Activated CD4-positive, alpha-beta T cell treated with anti-CD3 and anti-CD28 coated beads, Interleukin-2, amount 10 ng/mL, durations not matched to agents 7 days and 5 days (primary cell): ENCODE data around the gene GIPR. TPM values are rescaled to one million over a fixed set of nuclear protein-coding genes. Genes with fewer than 3 reads are reported as not detected.
"Not testable (repeated sequence)": the region's sequence is repeated elsewhere in the genome, so short reads cannot be mapped to it uniquely, and the experiment has no call there.

Experiments used
- CTCF ChIA-PET: fragments of 350-600 bp; sonication (Branson Sonifier 250); formaldehyde crosslinking; loops from one replicate; lab custom pipeline; 2021; ENCODE audit warnings: antibody characterized with exemption; lab: Charles Lee
- POLR2A ChIA-PET: fragments of 350-600 bp; sonication (Branson Sonifier 250); formaldehyde crosslinking; loops from one replicate; lab custom pipeline; 2021; ENCODE audit warnings: antibody characterized with exemption; lab: Charles Lee
- DNase-seq: peaks from one replicate; pipeline ENCODE4 v3.0.0-alpha.2; 2020
- H3K27ac Mint-ChIP-seq: one replicate; pipeline ENCODE4 v1.8.0; 2021; ENCODE audit warnings: mild to moderate bottlenecking, moderate library complexity, mixed read lengths
- H3K27me3 Mint-ChIP-seq: one replicate; pipeline ENCODE4 v1.8.0; 2021; ENCODE audit warnings: mixed read lengths
- H3K36me3 Mint-ChIP-seq: one replicate; pipeline ENCODE4 v1.8.0; 2021; ENCODE audit warnings: low read depth, mixed read lengths
- H3K4me1 Mint-ChIP-seq: one replicate; pipeline ENCODE4 v1.8.0; 2021; ENCODE audit warnings: mixed read lengths
- H3K4me3 Mint-ChIP-seq: one replicate; pipeline ENCODE4 v1.8.0; 2021; ENCODE audit warnings: mild to moderate bottlenecking, moderate library complexity, mixed read lengths
- H3K9me3 Mint-ChIP-seq: one replicate; pipeline ENCODE4 v1.8.0; 2021; ENCODE audit warnings: mixed read lengths
- total RNA-seq, 2 experiments: library from RNA; stranded (reverse); gene quantifications; one replicate each; pipeline ENCODE4 v1.2.3, GENCODE V29; 2021

Gene GIPR
- 1 to 10 TPM; 1.3 to 1.4 TPM for total RNA-seq

DNA sequence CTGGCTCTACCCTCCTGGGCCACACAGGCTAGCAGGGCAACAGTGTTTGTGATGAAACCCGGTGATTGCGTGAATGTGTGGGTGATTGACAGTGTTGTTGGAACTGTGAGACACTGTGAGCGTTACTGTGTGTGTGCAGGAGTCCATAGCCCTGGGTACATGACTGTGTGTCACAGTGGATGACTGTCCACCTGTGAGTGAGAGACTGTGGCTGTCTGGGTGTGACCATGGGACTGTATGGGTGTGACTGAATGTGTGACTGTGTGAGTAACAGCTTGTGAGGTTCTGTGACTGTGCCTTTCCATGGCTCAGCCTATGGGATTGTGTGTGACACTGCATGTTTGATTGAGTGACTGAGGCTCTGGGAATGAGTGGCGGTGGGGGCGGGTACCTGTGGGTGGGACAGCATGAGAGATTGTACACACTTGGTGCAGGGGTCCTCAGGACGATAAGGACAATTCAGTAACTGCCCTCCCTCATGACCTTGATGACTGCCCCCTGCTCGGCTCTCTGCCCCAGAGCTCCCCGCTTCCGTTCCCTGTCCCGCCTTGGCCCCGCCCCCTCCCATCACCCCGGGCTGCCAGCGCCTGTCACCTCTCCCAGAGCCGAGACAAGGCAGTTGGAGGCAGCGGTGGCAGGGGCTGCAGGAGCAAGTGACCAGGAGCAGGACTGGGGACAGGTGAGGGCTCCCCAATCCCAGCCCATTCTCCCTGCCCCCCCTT lies at the start of gene GIPR:
Gene GIPR, plus strand, starts transcription at position 602 of the 722 bp plus-strand sequence. CDS start 1,300 bp downstream, outside the sequence.
- POLR2A ChIA-PET, result interaction anchor here (0.7 kb wide), 1 partner anchor 101 kb away, joined by 3 read pairs; the partner anchor contains the start of gene SIX5
- H3K27me3 Mint-ChIP-seq, result peaks cover 26% of the 10 kb centered on the region
- CTCF ChIA-PET, result interaction anchor here (0.7 to 3.6 kb wide), 6 partner anchors 10 to 195 kb away, joined by 3 to 20 read pairs (median 3); partner anchors contain the start of gene SYMPK
- peak within 1 kb of the TSS; percentile 63 for H3K4me3 Mint-ChIP-seq
- no peaks in the 10 kb centered on the region for H3K9me3 Mint-ChIP-seq
- peaks cover 40% of the 10 kb centered on the region for H3K4me1 Mint-ChIP-seq
- peak within 1 kb of the TSS; percentile 34 for H3K27ac Mint-ChIP-seq
- peaks cover 2% of the 10 kb centered on the region for H3K36me3 Mint-ChIP-seq
- peak; percentile 57 for DNase-seq

DNA sequence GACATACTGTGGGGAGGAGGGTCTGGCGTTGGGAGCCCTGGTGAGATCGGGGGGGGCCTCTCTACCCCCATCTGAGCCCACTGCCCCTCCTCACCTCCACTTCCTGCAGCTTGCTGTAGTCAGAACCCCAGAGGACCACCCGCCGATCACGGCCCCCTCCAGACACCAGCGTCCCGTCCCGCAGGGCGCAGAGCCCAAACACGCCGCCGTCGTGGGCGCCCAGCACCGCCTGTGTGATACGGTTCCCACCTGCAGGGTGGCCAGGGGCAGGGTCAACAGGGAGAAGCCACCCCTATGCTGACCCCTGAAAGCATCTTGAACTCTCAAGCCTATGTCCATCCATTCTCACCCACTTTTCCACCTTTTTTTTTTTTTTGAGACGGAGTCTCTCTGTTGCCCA lies 46.6 kb upstream of the GIPR start:
- Mint-ChIP-seq H3K27me3 (no peaks in the 10 kb centered on the region), H3K36me3 (peaks cover 44% of the 10 kb centered on the region), H3K9me3 (no peaks in the 10 kb centered on the region), H3K4me1 (peaks cover 5% of the 10 kb centered on the region), H3K4me3 (no peak overlapping the region), H3K27ac (no peak overlapping the region)
- DNase-seq, result no peak
- POLR2A ChIA-PET, result no interaction called here
- CTCF ChIA-PET, result interaction anchor here (0.8 kb wide), 1 partner anchor 63 kb away, joined by 3 read pairs; no protein-coding TSS in a partner anchor

DNA sequence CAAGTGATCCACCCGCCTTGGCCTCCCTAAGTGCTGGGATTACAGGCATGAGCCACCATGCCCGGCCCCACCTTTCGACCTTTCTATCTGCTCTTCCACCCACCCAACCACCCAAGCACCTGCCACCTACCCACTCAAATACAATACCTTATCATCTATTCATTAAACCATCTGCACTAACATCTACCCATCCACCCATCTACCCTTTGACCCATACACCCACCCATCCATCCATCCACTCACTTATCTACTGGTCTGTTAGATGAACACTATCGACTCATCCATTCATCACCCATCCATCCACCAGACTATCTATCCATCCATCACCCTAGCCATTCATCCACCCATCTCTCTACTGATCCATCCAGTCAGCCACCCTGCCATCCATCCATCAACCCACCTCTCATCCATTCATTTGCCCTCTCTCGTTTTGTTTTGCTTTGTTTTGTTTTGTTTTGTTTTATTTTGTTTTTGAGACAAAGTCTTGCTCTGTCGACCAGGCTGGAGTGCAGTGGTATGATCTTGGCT lies 46.0 kb upstream of the GIPR start:
- Mint-ChIP-seq H3K9me3 (no peaks in the 10 kb centered on the region), H3K4me3 (no peak overlapping the region), H3K27ac (no peak overlapping the region), H3K27me3 (no peaks in the 10 kb centered on the region), H3K36me3 (peaks cover 48% of the 10 kb centered on the region), H3K4me1 (peaks cover 5% of the 10 kb centered on the region)
- CTCF ChIA-PET, result no interaction called here
- DNase-seq, result no peak
- POLR2A ChIA-PET, result no interaction called here

DNA sequence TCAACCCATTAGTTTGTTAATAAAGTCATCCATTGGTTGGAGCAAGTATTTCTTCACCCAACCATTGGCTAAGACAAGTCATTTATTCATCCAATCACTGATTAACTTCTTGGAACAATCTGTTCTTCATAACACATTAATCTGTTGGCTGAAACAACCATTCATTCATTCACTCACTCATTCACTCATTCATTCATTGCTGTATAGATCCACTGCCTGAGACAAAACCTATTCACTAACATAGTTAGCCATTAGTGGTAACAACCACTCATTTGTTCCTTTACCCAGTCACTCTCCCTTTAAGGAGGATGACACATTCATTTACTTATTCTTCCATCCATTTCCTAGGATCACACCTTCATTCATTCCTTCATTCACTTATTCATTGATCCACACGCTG lies 44.0 kb upstream of the GIPR start:
- H3K9me3 Mint-ChIP-seq, result no peaks in the 10 kb centered on the region
- H3K4me3 Mint-ChIP-seq, result no peak overlapping the region
- DNase-seq, result no peak
- H3K36me3 Mint-ChIP-seq, result peaks cover 52% of the 10 kb centered on the region
- POLR2A ChIA-PET, result no interaction called here
- CTCF ChIA-PET, result interaction anchor here (2.7 kb wide), 1 partner anchor 17 kb away, joined by 10 read pairs; no protein-coding TSS in a partner anchor
- no peaks in the 10 kb centered on the region for H3K27me3 Mint-ChIP-seq
- no peak overlapping the region for H3K27ac Mint-ChIP-seq
- H3K4me1 Mint-ChIP-seq, result peaks cover 3% of the 10 kb centered on the region

DNA sequence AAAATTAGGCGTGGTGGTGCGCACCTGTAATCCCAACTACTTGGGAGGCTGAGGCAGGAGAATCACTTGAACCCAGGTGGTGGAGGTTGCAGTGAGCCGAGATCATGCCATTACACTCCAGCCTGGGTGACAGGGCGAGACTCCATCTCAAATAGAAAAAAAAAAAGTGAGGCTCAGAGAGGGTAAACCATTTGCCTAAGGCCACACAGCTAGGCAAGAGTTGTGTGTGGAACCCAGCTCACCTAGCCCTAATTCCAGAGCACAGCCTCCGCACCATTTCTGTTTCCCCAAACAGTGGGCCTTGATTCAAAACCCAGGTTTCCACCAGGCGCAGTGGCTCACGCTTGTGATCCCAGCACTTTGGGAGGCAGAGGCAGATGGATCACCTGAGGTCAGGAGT lies 39.8 kb upstream of the GIPR start:
- H3K27ac Mint-ChIP-seq, H3K4me3 Mint-ChIP-seq, H3K9me3 Mint-ChIP-seq, H3K4me1 Mint-ChIP-seq, POLR2A ChIA-PET, H3K27me3 Mint-ChIP-seq, CTCF ChIA-PET, DNase-seq: not testable (repeated sequence)
- H3K36me3 Mint-ChIP-seq, result peaks cover 39% of the 10 kb centered on the region

- ChIA-PET POLR2A (no interaction called here), CTCF (no interaction called here)
- H3K4me1 Mint-ChIP-seq, result peaks cover 7% of the 10 kb centered on the region
- H3K27me3 Mint-ChIP-seq, result no peaks in the 10 kb centered on the region
- no peaks in the 10 kb centered on the region for H3K9me3 Mint-ChIP-seq
- no peak overlapping the region for H3K27ac Mint-ChIP-seq
- DNase-seq, result no peak
- peaks cover 26% of the 10 kb centered on the region for H3K36me3 Mint-ChIP-seq
- H3K4me3 Mint-ChIP-seq, result no peak overlapping the region
Measured at GRCh38 chr19:45629704-45630103, 38.3 kb upstream of the GIPR start.

DNA sequence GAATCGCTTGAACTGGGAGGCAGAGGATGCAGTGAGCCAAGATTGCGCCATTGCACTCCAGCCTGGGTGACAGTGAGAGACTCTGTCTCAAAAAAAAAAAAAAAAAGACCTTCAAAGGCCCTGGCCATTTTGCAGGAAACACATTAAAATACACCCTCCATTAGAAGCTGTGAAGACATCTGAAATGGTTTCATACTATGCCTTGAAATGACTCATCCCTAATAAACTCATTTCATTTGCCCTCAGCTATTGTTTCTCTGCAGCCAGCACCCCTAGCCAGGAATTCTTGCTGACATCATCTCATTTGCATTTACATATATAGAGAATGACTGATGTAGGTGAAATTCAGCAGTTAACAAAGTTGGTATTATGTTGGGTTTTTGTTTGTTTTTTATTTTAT lies 37.6 kb upstream of the GIPR start:
- H3K27ac Mint-ChIP-seq, result no peak overlapping the region
- H3K36me3 Mint-ChIP-seq, result peaks cover 23% of the 10 kb centered on the region
- DNase-seq, result no peak
- CTCF ChIA-PET, result interaction anchor here (0.6 to 3.5 kb wide), 5 partner anchors 12 to 97 kb away, joined by 4 to 23 read pairs (median 4); no protein-coding TSS in a partner anchor
- peaks cover 6% of the 10 kb centered on the region for H3K4me1 Mint-ChIP-seq
- POLR2A ChIA-PET, result no interaction called here
- no peaks in the 10 kb centered on the region for H3K9me3 Mint-ChIP-seq
- no peaks in the 10 kb centered on the region for H3K27me3 Mint-ChIP-seq
- H3K4me3 Mint-ChIP-seq, result no peak overlapping the region

DNA sequence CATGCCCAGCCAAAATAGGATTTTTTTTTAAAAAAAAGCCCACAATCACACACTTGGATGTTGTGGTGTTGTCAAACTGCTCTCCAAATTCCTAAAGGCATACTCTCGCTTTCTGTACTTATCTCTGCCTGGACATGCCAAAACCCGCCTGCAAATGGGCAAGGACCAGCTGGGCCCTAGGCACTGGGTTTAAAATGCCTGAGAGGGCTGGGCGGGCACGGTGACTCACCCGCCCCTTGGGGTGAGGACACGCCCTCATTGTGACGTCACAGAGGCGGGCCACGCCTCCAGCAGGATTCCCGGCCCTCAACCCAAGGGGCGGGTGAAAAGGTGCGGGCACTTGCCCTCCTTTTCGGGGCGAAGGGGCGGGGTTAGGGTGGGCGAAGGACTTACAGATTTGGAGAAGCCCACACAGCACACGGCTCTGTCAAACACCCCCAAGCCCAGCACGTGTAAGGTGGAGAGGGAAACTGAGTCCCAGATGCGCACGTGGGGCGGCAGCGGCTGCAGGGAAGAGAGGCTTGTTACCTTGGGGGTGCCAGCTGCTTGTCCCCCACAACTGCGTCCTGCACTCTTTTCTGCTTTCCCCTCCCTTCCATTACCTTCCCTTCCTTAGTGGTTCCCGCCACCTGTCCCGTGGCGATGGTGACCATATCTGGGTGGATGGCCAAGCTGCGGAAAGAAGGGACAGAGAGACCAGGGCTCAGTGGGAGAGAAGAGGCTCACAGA lies 35.4 kb upstream of the GIPR start:
- Mint-ChIP-seq H3K27ac (peak overlapping the region; percentile 41), H3K9me3 (no peaks in the 10 kb centered on the region), H3K27me3 (no peaks in the 10 kb centered on the region), H3K36me3 (peaks cover 10% of the 10 kb centered on the region), H3K4me3 (no peak overlapping the region), H3K4me1 (peaks cover 6% of the 10 kb centered on the region)
- CTCF ChIA-PET, result interaction anchor here (0.6 to 3.5 kb wide), 2 partner anchors 10 to 15 kb away, joined by 3 to 23 read pairs; no protein-coding TSS in a partner anchor
- peak; percentile 36 for DNase-seq
- POLR2A ChIA-PET, result no interaction called here

DNA sequence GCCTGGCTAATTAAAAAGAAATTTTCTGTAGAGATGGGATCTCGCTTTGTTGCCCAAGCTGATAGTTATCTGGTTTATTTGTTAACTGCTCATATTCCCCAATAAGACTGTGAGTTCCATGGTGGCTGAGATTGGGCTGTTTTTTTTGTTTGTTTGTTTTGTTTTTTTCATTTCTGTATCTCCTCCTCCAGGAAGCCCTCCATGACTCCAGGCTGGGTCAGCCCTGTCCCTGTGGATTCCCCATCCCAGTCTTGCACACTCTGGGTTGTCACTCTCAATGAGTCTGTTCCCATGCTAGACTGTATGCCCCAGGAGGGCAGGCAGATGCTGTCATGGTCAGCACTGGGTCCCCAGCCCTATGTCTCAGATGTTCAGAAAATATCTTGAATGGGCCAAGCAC lies 31.7 kb upstream of the GIPR start:
- DNase-seq, result no peak
- Mint-ChIP-seq H3K36me3 (peaks cover 8% of the 10 kb centered on the region), H3K4me1 (peaks cover 30% of the 10 kb centered on the region), H3K27ac (no peak overlapping the region), H3K27me3 (no peaks in the 10 kb centered on the region), H3K9me3 (no peaks in the 10 kb centered on the region), H3K4me3 (no peak overlapping the region)
- POLR2A ChIA-PET, result no interaction called here
- CTCF ChIA-PET, result no interaction called here

- Mint-ChIP-seq H3K4me3 (no peak overlapping the region), H3K4me1 (peaks cover 36% of the 10 kb centered on the region), H3K9me3 (no peaks in the 10 kb centered on the region), H3K27me3 (no peaks in the 10 kb centered on the region), H3K27ac (peak overlapping the region; percentile 9), H3K36me3 (peaks cover 9% of the 10 kb centered on the region)
- DNase-seq, result no peak
- POLR2A ChIA-PET, result no interaction called here
- CTCF ChIA-PET, result interaction anchor here (1.4 kb wide), 1 partner anchor 56 kb away, joined by 3 read pairs; no protein-coding TSS in a partner anchor
Measured at GRCh38 chr19:45636902-45637301, 31.1 kb upstream of the GIPR start.

DNA sequence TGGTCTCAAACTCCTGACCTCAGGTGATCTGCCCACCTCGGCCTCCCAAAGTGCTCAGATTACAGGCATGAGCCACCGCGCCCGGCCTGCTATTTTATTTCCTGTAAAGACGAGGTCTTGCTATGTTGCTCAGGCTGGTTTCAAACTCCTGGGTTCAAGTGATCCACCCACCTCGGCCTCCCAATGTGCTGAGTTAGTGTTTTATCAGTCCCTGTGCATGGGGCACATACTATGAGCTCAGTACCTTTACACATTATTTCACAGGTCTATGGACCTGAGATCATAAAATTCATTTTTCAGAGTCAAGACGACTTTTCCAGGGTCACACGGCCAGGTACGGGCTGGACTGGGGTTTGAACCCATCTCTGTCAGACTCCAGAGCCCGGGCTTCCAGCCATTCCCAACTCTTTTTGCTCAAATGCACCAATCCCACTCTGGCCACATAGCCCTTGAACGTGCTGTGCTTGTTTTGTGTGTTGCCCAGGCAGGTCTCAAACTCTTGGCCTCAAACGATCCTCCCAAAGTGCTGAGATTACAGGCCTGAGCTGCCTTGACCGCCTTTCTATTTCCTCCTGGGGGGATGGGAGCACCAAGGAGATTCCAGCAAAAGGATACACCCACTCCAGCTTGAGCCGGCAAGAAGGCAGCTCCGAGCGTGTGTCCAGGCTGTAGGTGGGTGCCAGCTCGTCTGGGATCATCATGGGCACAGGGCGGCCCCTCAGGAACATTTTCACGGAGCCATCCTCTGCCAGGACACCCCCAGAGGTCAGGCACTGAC lies 29.9 kb upstream of the GIPR start:
- Mint-ChIP-seq H3K27me3 (no peaks in the 10 kb centered on the region), H3K9me3 (no peaks in the 10 kb centered on the region), H3K4me1 (peaks cover 43% of the 10 kb centered on the region), H3K4me3 (peak overlapping the region; percentile 85), H3K27ac (no peak overlapping the region), H3K36me3 (peaks cover 9% of the 10 kb centered on the region)
- POLR2A ChIA-PET, result no interaction called here
- CTCF ChIA-PET, result interaction anchor here (0.9 to 1.5 kb wide), 6 partner anchors 12 to 199 kb away, joined by 3 to 6 read pairs (median 4); no protein-coding TSS in a partner anchor
- no peak for DNase-seq
